CD4-positive, alpha-beta T cell treated with Interferon alpha-2 for 1 hour (primary cell): ENCODE results near the gene TSHZ2.

Source experiments
- DNase-seq, 2 donors: peaks; one replicate each; pipeline ENCODE4 v3.0.0-alpha.2; 2020 to 2022

Gene TSHZ2

DNA sequence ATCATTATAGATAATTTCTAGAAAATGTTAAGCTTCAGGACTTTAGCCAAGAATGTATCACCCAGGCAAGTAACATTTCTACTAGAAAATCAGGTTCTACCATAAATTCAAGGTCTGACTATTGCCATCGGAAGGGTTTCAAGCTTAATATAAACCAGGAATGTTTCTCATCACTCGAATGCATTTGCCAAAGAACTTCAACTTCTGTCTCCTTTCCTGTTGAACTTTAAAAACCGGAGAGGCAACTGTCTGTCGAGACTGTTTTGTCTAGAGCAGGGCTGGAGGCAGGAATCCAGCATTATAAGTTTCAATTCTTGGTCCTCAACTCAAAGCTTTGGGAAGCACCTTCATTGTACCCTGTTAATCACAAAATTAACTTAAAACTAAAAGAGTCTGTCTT is 356.8 kb downstream of the TSHZ2 start:
- no peak for DNase-seq

DNA sequence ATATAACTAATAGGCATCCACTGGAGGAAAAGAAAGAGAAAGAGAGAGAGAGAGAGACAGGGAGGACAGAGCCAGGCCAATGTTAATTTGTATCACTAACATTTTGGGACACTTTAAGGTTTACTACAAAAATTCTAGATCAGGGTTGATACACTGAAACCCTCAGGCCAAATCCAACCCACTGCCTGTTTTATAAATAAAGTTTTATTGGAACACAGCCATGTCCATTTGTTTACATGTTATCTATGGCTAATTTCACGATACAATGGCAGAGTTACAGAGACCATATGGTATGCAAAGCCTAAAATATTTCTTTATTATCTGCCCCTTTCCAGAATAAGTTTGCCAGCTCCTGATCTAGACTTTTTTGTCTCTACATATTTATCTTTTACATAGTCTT is 357.6 kb downstream of the TSHZ2 start:
- no peak for DNase-seq

DNA sequence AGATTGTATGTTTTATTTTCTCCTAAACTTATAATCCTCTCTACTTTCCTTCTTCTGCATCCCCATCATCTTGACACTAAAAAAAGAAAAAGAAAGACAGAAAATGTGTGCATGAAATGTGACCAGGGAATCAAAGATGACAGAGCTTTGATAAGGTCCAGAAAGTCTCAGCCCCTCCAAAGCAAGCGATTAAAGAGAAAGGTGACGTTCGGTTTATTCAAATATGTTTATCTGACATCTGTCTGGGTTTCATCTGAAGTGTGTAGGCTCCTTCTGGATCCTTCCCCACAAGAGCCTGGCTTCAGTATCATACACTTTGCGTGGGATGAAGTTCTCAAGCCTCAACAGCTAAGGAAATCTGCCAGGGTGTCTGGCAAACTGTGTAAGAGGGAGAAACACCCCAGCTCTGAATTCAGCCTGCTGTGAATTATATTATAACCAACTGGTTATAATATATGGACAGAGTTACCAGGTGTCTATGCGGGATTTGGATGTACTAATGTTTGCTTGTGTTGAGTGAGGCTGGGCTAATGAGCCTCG is 358.5 kb downstream of the TSHZ2 start:
- DNase-seq, result no peak

DNA sequence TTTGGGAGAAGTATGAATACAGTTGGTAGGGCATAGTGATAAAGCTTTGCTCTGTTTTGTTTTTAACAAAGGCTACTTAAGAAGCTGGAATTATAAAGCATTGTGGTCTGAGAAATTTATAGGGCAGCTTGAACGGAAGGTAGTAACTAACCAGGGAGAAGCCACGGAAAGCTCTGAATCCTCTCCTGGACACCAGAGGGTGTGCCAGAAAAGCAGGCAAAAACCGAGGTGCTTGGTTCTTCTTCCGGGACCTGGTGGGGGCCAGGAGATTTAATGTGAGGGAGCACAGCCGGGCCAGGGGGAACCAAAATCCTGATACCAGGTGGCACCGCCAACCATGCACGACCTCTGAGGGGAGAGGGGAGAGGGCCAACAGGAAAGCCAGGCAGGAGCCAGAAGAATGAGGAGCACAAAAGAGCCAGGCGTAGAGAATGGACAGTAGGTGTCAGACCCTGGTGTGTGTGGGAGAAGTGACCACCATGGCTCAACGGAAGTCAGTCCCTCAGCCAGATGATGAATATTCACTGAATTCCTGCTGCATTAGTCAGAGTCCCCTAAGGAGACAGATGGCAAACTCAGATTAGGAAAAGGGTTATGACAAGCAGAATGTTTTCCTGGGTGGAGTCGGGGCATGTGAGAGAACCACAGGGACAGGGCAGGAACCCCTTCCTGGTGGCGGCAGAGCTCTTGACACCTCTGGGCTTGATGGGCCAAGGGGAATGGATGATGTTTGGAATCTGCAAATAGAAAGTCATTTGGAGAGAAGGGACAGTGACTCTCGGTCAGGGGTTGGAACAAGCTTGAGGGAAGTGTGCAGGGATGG is 359.2 kb downstream of the TSHZ2 start:
- DNase-seq, result no peak

DNA sequence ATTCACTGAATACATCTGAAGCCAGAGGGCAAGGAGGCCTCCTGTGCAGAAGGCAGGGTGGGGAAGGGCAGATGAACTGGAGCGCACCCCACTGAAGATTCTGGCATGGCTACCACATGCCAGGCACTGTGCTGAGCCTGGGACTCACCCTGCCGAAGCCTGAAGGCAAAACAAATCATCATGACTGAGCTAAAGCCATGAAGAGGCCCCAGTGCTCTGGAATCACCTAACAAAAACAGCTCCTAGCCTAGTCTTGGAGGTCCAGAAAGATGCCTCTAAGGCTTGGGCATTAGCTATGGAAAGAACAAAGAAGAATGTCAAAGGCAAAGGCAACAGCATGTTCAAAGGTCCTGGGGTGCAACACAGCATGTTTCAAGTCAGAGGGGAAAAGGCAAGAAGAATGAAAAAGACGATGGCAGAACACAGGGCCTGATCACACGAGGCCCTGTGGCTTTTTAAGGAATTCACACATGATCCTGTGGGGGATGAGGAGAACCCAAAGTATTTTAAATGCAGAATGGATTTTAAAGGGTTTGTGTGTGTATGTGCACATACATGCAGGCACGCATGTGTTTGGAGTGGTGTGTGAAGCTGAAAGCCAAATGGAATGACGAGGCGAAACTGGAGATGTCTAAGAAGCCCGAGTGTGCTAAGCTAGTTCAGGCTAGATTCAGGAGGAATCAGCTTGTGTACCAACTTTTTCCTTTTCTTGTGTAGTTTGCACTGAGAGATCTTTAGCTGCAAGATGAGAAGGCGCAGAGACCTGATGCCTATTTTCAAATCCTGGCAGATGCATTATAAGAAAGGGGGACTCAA is 360.1 kb downstream of the TSHZ2 start:
- no peak for DNase-seq

DNA sequence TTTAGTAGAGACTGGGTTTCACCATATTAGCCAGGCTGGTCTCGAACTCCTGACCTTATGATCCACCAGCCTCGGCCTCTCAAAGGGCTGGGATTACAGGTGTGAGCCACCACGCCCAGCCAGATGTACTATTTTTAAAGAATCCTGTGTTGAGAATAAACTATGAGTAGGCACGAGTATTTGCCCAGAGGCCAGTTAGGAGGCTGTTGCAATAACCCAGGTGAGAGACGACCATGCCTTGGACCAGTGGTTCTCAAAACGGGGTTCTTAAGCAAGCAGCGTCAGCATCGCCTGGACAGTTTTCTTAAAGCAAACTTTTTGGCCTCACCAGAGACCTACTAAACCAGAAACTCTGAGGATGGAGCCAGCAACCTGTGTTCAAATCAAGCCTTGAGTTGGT is 362.7 kb downstream of the TSHZ2 start:
- no peak for DNase-seq

DNA sequence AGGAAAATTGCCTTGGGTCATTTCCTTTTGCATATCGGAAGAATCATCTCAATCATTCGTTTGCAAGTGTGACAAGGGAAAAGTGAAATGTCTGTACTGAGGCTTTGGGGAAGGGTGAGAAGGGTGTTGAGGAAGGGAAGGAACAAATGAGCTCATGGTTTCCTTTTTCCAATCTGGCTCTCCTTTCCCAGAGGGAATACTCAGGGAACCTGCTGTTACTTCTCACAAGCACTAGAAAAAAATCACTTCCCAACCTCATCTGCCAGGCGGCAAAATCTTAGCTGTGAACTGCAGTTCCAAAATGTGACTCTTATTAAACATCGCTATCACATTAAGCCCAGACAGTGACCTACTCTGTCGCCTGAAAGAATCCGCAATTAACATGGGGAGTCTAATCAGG is 363.4 kb downstream of the TSHZ2 start:
- no peak for DNase-seq

DNA sequence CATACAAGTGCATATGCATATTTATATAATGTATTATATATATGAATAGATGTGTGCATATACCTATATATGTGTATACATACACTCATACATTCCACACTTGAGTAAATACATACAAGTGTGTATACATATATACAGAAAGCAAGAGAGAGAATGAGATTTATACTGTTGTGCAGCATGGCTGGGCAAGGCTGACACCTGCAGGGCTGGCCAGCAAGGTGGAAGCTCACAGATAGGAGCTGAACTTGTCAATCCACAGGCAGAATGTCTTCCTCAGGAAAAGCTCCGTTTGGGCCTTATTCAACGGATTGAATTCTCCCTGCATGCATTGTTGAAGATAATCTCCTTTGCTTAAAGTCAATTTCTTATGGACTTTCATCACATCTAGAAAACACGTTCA is 364.7 kb downstream of the TSHZ2 start:
- no peak for DNase-seq

DNA sequence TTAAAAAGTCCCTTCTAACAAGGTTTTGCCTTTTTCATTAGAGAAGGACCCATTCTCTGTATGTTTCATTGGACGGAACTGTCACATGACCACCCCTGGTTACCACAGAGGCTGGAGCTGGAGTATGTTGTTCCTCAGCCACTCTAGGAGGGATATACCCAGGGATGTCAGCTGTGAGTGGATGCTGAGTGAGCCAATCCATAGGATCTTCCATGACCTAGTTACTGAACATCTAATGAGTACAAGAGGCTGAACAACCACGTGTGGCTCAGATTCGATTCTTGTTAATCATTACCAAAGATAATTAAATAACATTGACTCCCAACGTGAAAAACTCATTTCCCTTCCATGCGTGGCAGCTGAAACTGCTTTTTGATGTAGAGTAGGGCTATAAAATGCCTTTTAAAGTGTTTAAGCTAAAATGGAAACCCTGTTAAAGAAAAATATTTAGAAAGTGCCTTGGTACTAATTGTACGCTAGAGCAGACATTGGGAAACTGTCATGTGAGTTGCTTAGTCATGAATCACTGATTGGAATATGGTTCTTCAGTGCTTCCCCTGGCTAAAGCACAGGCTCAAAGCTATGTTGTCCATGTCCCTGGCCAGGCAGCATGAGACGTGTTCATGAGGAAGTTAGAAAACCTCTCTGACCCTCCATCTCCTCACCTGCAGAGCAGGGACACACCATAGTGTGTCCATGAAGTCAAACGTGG is 365.4 kb downstream of the TSHZ2 start:
- no peak for DNase-seq

DNA sequence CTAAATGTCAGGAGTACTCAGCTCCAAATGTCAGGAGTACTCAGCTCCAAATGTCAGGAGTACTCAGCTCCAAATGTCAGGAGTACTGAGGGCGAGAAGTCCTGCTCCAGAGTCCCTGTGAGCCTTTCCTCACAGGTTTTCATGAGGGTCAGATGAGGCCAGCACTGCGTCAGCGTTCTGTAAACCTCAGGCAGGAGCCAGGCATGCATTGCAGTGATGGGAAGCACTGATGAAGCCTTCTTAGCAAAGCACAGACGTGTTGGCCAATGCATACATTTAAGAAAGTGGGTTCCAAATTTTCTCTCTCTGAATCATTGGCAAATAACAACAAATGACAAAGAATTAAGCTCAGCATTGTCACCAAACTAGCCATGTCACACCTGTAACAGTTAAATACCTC is 366.6 kb downstream of the TSHZ2 start:
- DNase-seq, result no peak

DNA sequence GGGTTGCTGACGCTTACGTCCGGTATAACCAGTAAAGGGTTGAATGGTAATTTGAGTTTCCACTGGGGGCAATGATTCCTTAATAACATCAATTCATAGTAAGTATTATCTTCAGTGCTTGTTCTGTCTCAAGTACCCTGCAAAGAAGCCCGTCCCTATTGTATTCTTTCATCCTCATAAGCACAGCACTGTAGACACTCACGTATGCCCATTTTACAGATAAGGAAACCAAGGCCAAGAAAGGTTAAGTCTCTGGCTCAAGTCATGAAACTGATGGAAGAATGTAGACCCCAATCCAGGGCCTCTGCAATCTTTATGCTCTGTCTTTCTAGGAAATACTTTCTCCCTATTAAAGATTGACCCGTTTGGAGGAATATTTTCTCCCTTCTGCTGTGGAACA is 370.3 kb downstream of the TSHZ2 start:
- no peak for DNase-seq

DNA sequence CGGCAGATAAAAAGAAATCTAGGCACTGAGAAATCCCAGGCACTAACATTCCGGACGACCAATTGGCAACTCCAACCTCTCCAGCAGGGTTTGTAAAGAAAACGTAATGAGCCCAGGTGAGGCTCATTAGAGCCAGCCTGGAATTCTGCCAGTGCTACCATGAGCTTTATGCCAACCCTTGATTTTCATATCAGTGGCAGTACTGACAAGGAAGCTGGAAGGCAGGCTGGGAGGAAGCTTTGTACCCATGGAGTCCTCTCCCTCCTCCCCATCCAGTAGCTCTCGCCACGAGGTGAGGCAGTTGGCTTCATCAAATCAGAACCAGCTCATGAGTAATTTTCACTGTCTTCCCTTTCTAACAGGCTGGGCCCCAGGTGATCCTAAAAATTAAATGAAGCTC is 371.3 kb downstream of the TSHZ2 start:
- no peak for DNase-seq

DNA sequence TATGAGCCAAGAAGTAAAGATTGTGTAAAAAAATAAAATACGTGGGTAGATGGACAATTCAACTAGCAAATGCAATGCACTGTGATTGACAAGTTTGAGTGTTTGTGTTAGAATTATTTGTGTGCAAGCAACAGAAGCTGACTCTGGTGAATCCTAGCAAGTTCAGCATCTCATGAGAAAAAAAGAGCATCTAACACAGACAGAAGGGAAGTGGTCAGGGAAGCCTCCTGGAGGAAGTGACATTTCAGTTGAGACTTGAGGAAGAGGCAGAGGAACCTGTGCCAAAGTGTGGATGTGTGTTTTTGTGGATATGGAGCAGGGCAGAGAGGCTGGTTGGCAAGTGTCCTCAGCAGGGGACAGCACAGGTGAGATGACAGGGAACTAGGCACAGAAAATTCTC is 372.7 kb downstream of the TSHZ2 start:
- no peak for DNase-seq

DNA sequence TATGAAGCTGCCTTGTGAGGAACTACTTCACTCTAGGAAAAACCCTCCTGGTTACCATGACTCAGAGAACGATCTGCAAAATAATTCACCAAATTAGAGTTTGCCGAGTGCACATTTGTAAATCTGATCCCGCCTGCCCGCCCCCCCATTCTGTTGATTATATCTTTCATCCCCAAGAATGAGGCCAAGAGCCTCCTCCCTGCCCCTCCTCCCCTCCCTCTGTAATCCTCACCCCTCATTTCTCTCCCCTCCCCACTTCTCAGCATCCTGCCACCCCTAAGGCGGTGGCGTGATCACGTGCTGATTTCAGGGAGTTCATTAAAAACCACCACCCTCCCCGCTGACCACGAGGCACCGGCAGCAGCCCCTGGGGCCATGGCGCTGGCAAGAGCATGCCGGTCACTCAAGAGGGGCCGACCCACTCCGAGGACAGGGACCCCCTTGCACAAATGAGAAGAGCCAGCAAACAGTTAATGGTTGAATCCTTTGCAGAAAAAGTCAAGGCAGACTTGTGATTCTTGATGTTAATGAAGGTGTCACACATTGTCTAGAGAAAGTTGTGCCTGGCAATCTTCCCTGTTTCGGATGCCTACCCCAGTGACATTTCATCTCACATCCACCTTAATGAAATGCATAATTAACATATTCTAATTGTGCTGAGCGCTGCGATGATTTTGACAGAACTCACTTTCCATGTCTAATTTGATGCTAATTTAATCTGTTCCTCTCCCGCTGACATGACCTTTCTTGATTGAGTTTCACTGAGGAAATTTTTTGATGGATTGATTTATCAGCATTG is 373.6 kb downstream of the TSHZ2 start:
- DNase-seq, result no peak

DNA sequence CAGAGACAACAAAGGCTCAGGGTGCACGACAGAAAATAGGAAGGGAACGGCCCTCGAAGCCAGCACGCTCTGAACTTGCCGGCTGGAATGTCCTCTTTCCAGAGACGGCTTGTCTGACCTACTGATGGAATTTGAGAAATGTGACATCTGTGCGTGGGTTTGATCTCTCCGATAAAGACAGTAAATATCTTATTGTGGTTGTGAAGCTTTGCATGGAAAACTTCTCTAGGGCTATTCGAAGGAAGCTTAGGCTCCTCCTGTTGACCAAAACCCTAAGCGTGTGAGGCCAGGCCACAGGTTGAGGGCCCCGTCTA is 374.1 kb downstream of the TSHZ2 start:
- DNase-seq, result no peak

DNA sequence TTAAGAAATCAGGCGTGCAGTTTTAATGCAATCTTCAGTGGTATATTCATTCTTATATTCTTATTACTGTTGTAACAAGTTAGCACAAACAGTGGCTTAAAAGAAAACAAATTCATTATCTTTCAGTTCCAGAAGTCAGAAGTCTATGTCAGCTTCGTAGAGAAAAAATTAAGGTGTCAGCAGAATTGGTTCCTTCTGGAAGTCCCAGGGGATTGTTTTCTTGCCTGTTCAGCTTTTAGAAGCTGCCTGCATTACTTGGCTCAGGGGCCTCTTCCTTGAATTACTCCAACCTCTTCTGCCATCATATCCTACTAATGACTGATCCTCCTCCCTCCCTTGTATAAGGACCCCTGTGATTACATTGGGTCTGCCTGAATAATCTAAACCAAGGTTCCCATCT is 377.6 kb downstream of the TSHZ2 start:
- no peak for DNase-seq

DNA sequence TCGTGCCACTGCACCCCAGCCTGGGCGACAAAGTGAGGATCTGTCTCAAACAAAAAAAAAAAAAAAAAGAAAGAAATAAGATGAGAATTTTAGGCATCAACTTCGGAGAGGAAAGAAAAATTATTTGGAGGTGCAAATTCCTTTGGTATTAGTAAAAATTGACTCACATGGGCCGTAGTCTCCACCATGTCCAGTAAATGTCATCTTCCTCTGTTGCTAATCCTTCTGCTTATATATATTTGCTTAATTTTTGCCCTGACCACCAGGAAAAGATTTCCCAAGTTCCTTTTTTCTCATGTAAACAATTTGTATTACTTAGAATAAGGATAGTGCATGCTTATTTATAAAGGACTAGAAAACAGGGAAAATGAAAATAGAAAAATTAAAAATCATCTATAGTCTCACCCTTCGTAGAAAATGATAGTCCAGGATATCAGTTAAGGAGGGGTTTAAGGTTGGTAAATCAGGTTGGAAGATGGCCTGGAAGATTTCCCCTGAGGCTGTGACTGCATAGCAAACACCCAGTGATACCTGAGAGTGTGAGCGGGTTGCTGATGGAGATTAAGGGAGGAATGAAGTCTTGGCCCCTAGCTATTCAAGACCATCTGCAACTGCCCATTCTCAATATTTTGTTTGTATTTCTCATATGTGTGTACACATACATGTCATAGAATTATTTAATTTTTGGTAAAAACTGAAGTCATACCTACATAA is 380.7 kb downstream of the TSHZ2 start:
- DNase-seq, result no peak

DNA sequence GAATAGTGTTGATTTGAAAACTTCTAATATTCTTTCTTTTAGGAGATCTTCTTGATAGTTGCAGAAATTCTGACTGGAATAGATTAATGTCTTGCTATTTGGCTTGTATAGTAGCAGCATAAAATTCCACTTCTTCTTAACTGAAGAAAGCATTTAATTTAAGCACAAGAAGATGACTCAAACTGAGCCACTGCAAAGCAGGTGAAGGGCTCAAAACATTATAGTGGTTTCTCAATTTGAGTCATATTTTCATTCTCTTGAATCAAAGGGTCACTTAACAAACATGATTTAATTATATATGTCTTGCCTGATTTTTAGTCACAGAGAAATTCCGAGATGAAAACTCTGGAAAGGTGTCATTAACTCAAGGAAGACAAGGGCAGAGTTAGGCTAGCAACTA is 382.2 kb downstream of the TSHZ2 start:
- no peak for DNase-seq

DNA sequence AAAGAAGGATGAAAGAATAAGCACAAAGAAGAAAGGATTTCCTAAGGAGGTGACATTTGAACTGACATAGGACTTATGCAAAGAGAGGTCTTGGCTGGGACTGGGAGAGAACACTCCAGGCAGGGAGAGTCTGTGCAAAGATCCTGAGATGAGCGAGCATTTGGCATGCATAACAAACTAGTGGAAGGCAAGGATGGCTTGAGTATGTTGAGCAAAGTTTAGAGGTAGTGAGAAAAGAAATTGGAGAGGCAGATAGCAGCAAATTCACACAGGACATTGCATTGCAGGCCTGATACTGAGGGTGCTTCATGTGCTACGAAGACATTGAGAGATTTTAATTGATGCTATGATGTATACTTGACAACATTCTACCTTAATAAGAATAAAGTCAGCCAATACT is 383.6 kb downstream of the TSHZ2 start:
- no peak for DNase-seq

DNA sequence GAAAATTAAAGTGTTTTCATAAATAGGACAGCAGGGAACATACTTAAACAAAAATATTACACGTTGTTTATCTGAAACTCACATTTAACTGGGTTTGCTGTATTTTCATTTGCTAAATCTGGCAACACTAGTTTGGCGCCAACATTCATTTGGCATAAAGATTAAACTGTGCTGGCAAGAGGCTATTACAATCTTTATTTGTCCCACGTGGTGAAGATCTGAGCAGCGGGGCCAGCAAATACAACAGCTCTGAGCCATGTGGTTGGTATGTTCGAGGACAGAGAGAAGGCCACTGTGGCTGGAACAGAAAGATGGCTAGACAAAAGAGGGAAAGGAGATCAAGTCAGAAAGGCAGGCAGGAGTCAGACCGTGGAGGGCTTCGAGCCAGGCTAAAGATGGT is 387.3 kb downstream of the TSHZ2 start:
- no peak for DNase-seq

DNA sequence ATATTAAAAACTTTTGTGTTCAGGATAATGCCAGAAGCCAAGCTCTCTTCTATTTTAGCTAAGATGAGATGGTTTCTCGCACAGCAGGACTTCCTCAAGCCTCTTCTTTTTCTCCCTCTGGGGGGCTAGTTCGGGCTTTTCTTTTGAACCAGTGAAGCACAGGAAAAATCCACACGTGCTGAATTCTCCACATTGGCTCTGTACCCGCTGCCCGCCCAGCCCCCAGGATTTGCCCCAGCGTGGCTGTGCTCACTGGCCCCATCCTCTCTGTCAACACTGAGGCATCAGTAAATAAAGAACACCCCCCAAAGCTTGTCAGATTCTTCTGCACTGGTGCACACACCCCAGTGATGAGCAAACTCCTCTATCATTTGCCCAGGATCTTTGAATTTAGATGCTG is 388.7 kb downstream of the TSHZ2 start:
- no peak for DNase-seq

DNA sequence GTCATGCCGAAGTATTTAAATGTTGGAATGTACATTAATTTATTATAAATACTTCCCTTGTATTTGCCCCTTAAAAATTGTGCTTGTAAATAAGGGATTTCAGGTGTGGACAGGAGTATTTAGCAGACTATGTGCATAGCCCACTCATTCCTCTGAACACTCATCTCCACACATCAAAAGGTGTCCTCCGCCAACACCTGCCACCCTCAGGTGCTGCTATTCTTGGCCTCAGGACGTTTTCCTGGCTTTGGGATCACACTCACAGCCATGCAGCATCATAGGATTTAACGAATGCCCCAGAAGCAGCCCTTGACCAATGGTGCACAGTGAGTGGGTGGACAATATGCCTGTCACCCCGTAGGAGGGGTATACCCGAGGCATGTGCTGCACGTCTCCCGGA is 390.6 kb downstream of the TSHZ2 start:
- DNase-seq, result no peak
